Stimulated activated memory B cell treated with anti-CD40 and anti-IgM and Interleukin-4, amounts not matched to agents 10 μg/mL and 1 μg/mL and 100 μg/mL, for 72 hours (primary cell): ENCODE measurements around the gene ZNF782.
"Not testable (repeated sequence)": the region's sequence is repeated elsewhere in the genome, so short reads cannot be mapped to it uniquely, and the experiment has no call there.

Source experiments
- ATAC-seq: fragments of 150-1000 bp; cut with Tn5 transposase; 2 replicates; pipeline ENCODE4 v1.10.0; 2021
- H3K27ac Mint-ChIP-seq: one replicate; pipeline ENCODE4 v1.8.0; 2022; ENCODE audit warnings: mild to moderate bottlenecking, mixed read lengths
- H3K27me3 Mint-ChIP-seq: one replicate; pipeline ENCODE4 v1.8.0; 2022; ENCODE audit warnings: mixed read lengths
- H3K36me3 Mint-ChIP-seq: one replicate; pipeline ENCODE4 v1.8.0; 2022; ENCODE audit warnings: mixed read lengths
- H3K4me1 Mint-ChIP-seq: one replicate; pipeline ENCODE4 v1.8.0; 2022; ENCODE audit warnings: mixed read lengths
- H3K4me3 Mint-ChIP-seq: one replicate; pipeline ENCODE4 v1.8.0; 2022; ENCODE audit warnings: mild to moderate bottlenecking, moderate library complexity, mixed read lengths
- H3K9me3 Mint-ChIP-seq: one replicate; pipeline ENCODE4 v1.8.0; 2022; ENCODE audit warnings: mixed read lengths

The ZNF782 gene

DNA sequence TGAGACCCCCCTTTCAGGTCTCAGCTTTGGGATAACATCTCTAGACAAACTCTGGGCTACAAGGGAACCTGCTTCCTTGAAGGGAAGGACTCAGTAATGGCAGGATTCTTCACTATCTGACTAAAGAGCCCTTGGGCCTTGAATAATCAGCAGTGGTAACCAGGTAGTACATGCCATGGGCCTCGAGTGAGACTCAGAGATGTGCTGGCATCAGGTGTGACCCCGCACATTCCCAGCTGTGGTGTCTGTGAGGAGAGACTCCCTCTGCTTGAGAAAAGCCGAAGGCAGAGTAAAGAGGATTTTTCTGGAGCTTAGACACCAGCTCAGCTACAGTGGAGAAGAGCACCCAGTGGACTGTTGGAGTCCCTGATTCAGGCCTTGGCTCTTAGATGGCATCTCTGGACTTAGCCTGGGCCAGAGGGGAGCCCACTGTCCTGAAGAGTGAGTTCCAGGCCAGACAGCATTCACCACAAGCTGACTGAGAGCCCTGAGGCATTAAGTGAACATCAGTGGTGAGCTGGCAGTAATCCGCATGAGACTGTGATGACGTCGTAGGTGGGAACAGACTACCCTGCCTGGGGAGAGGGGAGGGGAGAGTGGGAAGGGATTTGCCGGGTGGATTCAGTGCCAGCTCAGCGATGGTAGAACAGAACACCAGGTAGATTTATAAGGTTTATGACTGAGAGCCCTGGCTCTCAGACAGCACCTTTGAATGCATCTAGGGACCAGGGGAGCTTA, 5.3 kb upstream of the ZNF782 start:
- H3K9me3 Mint-ChIP-seq: no peaks in the 10 kb centered on the region
- no peak for ATAC-seq
- H3K36me3 Mint-ChIP-seq: peaks cover 8% of the 10 kb centered on the region
- no peak overlapping the region for H3K4me3 Mint-ChIP-seq
- no peaks in the 10 kb centered on the region for H3K4me1 Mint-ChIP-seq
- H3K27me3 Mint-ChIP-seq: no peaks in the 10 kb centered on the region
- H3K27ac Mint-ChIP-seq: no peak overlapping the region

DNA sequence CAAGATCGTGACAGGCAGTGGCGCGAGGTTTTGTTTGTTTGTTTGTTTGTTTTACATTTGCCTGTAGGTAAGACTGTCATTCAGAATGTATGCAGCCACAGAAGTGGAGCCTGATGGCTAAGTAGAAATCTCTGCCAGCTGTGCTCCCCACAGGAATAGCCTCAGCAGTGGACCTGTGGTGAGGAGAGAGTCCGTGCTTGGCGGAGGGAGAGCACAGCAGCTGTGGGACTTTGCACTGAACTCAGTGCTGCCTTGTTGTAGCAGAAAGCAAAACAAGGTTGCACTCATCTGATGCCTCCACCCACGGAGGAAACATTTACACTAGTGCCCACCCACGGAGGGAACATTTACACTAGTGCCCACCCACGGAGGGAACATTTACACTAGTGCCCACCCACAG, 4.4 kb upstream of the ZNF782 start:
- ATAC-seq: no peak
- peaks cover 8% of the 10 kb centered on the region for H3K36me3 Mint-ChIP-seq
- H3K27me3 Mint-ChIP-seq: no peaks in the 10 kb centered on the region
- no peak overlapping the region for H3K27ac Mint-ChIP-seq
- no peaks in the 10 kb centered on the region for H3K9me3 Mint-ChIP-seq
- H3K4me1 Mint-ChIP-seq: no peaks in the 10 kb centered on the region
- no peak overlapping the region for H3K4me3 Mint-ChIP-seq

DNA sequence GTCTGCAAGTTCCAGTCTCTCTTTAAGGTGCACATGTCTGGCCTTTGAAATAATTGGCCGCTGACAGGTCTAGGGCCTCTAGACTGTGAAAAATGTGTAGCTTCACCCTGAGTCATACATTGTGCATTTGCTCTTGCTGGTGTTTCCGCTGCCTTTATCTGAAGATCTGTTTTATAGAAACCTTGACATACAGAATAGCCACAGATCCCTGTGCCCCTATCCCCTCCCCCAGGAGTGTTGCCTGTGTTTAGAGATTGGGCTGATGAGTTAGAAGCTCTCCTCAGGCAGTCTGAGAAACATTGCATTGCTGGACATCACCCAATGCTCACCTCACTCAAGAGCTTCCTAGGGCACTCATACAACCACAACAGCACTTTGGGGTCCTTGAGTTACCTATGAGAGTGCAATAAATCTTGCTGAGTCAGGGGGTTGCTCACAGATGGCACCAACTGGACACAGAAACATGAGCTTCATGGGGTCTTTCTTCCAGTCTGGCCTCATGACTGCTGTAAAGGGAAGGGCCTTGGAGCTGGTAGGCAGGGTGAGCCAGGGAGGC, 3.8 kb upstream of the ZNF782 start:
- Mint-ChIP-seq H3K27me3 (no peaks in the 10 kb centered on the region), H3K4me3 (no peak overlapping the region), H3K27ac (no peak overlapping the region), H3K4me1 (peaks cover 6% of the 10 kb centered on the region), H3K9me3 (no peaks in the 10 kb centered on the region), H3K36me3 (peaks cover 8% of the 10 kb centered on the region)
- ATAC-seq: no peak

DNA sequence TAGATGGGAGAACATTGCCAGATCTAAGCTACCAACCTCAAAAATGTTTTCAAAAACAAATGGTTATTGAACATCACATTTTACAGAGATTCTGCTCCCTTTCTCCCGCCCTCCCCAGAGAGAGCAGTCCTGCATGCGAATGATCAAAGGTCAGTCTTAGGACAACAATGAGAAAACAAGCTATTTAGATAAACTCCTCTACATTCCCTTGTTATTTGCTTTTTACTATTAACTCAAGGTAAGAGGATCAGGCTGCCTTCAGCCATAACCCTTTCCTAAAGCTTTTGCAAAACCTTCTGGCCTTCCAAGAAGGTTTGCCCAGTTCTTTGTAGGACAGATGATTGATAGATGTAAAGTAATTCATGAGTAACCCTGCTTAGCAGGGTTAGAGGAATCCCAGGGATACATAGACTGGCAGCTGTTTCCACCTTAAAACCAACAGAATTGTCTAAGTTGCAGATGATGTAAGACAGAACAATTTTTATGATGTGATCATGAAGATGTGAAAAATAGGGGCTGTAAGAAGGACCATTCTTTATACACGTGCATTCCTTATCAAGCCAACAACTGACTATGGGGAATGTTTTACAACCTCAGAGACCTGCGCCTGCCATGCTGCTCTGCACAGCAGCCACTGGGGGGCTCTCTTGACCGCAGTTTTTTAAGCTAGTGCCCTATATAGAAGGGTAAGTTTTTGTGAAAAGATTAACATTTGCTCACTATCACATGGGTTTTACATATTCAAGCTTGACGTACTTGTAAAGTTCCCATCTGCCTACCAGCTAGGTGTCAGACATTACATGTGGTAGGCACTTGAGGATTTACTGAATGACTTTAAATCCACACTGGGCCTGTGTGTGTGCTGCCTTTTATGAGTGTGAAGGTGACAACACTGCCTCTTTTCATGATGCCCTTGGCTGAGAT, 2.3 kb upstream of the ZNF782 start:
- Mint-ChIP-seq H3K4me1 (peaks cover 20% of the 10 kb centered on the region), H3K9me3 (no peaks in the 10 kb centered on the region), H3K4me3 (no peak overlapping the region), H3K27me3 (no peaks in the 10 kb centered on the region), H3K36me3 (peaks cover 8% of the 10 kb centered on the region), H3K27ac (no peak overlapping the region)
- peak; percentile 79 for ATAC-seq

DNA sequence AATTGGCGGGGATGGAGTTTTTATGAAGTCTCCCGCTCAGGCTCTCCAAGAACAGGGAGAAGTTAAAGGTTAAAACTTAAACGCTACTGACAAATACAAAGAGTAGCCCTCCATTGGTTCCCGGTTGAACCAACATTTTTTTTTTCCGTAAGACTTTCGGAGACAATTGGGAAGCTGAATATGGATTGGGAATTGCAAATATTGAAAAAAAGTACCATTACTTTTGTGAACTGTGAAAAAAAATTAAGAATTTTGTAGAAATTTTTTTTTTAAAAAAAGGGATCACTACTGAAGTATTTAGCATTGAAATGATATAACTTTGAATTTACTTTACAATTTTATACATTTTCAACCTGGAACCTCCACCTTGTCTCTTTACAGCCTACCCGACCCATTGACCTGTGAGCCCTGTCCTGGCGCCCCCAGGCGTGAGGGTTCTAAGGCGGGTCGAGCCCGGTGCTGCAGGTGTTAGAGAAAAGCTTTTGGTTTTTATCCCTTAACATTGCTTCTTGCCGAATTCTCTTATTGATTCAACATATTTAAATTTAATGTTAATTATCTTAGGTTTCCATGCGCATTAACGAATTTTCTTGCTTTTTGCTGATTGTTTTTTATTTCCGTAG, 448 bp upstream of the ZNF782 start:
- no peaks in the 10 kb centered on the region for H3K27me3 Mint-ChIP-seq
- peak overlapping the region; percentile 95 for H3K27ac Mint-ChIP-seq
- H3K4me1 Mint-ChIP-seq: peaks cover 25% of the 10 kb centered on the region
- no peaks in the 10 kb centered on the region for H3K9me3 Mint-ChIP-seq
- no peak for ATAC-seq
- peak overlapping the region; percentile 100 for H3K4me3 Mint-ChIP-seq
- peaks cover 7% of the 10 kb centered on the region for H3K36me3 Mint-ChIP-seq

DNA sequence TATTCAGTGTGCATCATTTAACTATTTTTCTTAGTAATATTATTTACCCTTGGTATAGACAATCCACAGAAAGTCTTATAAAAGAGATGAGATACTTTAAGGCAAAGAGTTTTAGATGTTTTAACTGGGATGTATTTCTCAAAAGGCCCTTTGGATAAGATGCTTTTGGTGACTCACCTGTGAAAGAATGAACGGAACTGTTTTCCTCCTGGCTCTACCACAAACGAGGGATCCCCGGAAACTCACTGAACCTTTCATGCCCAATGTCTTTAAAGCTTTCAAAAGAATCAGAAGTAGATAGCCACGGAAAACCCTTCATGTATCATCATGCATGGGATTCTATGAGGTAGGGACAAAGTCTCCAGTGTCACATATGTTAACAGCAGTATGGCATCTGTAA, 1.6 kb downstream of the ZNF782 start:
- H3K4me3 Mint-ChIP-seq: peak overlapping the region; percentile 100
- no peak overlapping the region for H3K27ac Mint-ChIP-seq
- peaks cover 24% of the 10 kb centered on the region for H3K36me3 Mint-ChIP-seq
- no peaks in the 10 kb centered on the region for H3K27me3 Mint-ChIP-seq
- ATAC-seq: no peak
- H3K9me3 Mint-ChIP-seq: no peaks in the 10 kb centered on the region
- peaks cover 45% of the 10 kb centered on the region for H3K4me1 Mint-ChIP-seq

DNA sequence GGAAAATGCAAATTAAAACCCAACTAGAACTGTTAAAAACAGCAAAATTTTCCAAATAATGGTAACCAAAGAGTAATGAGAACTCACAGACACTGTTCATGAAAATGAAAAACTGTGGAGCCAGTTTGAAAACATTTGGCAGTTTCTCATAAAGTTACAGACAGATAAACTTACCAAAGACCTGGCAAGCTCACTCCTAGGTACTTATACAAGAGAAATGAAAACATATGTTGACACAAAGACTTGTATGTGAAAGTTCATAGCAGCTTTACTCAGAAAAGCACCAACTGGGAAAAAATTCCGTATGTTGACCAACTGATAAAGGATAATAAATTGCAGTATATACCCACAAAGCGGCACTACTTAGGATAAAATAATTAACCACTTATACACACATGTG, 10.3 kb downstream of the ZNF782 start:
- H3K9me3 Mint-ChIP-seq: peaks cover 7% of the 10 kb centered on the region
- no peak for ATAC-seq
- peaks cover 31% of the 10 kb centered on the region for H3K4me1 Mint-ChIP-seq
- H3K36me3 Mint-ChIP-seq: peaks cover 97% of the 10 kb centered on the region
- H3K27me3 Mint-ChIP-seq: no peaks in the 10 kb centered on the region
- H3K4me3 Mint-ChIP-seq: no peak overlapping the region
- no peak overlapping the region for H3K27ac Mint-ChIP-seq

DNA sequence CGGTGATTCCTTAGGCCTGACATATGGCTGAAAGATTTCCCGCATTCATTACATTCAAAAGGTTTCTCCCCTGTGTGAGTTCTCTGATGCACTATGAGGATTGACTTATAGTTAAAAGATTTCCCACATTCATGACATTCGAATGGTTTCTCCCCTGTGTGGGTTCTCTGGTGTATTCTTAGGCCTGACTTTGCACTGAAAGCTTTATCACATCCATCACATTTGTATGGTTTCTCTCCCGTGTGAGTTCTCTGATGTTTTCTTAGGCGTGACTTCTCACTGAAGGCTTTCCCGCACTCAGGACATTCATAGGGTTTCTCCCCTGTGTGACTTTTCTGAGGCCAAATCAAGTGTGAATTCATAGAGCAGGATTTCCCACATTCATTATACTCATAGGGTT, 35.8 kb downstream of the ZNF782 start:
- H3K4me3 Mint-ChIP-seq: no peak overlapping the region
- H3K27me3 Mint-ChIP-seq: no peaks in the 10 kb centered on the region
- peaks cover 73% of the 10 kb centered on the region for H3K36me3 Mint-ChIP-seq
- no peak for ATAC-seq
- peaks cover 31% of the 10 kb centered on the region for H3K9me3 Mint-ChIP-seq
- H3K27ac Mint-ChIP-seq: no peak overlapping the region
- no peaks in the 10 kb centered on the region for H3K4me1 Mint-ChIP-seq

DNA sequence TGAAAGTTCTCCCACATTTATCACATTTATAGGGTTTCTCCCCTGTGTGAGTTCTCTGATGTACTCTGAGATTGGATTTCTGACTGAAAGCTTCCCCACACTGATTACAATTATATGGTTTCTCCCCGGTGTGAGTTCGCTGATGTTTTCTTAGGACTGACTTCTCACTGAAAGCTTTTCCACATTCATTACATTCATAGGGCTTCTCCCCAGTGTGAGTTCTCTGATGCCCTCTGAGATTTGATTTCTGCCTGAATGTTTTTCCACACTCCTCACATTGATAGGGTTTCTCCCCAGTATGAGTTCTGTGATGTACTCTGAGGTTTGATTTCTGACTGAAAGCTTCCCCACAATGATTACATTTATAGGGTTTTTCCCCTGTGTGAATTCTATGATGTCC, 36.3 kb downstream of the ZNF782 start:
- Mint-ChIP-seq H3K4me3 (no peak overlapping the region), H3K27me3 (no peaks in the 10 kb centered on the region), H3K4me1 (no peaks in the 10 kb centered on the region), H3K9me3 (peaks cover 31% of the 10 kb centered on the region), H3K36me3 (peaks cover 72% of the 10 kb centered on the region), H3K27ac (no peak overlapping the region)
- ATAC-seq: no peak

DNA sequence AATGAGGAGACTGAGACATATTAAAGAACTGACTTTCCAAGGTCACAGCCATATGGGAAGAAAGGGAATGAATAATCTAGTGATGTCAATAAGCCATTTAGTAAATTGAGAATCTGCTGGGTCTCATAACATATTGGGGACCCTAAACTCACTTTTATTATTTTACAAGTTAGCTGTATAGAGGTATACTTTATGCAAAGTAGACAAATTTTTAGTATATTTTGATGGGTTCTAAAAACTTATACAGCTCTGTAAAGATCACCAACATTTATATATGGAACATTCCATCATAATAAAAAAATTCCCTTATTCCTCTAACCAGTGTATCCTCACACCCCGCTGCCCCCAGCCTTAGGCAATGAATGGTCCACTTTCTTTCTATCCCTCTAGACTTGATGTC, 40.7 kb downstream of the ZNF782 start:
- Mint-ChIP-seq H3K4me3 (no peak overlapping the region), H3K27ac (no peak overlapping the region), H3K9me3 (peaks cover 37% of the 10 kb centered on the region), H3K36me3 (peaks cover 43% of the 10 kb centered on the region), H3K27me3 (no peaks in the 10 kb centered on the region), H3K4me1 (no peaks in the 10 kb centered on the region)
- no peak for ATAC-seq

DNA sequence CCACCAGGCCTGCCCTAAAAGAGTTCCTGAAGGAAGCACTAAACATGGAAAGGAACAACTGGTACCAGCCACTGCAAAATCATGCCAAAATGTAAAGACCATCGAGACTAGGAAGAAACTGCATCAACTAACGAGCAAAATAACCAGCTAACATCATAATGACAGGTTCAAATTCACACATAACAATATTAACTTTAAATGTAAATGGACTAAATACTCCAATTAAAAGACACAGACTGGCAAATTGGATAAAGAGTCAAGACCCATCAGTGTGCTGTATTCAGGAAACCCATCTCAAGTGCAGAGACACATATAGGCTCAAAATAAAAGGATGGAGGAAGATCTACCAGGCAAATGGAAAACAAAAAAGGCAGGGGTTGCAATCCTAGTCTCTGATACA, 55.4 kb downstream of the ZNF782 start:
- not testable (repeated sequence) for H3K4me3 Mint-ChIP-seq, H3K4me1 Mint-ChIP-seq, ATAC-seq, H3K27ac Mint-ChIP-seq, H3K27me3 Mint-ChIP-seq
- H3K9me3 Mint-ChIP-seq: peaks cover 32% of the 10 kb centered on the region
- H3K36me3 Mint-ChIP-seq: peaks cover 75% of the 10 kb centered on the region

DNA sequence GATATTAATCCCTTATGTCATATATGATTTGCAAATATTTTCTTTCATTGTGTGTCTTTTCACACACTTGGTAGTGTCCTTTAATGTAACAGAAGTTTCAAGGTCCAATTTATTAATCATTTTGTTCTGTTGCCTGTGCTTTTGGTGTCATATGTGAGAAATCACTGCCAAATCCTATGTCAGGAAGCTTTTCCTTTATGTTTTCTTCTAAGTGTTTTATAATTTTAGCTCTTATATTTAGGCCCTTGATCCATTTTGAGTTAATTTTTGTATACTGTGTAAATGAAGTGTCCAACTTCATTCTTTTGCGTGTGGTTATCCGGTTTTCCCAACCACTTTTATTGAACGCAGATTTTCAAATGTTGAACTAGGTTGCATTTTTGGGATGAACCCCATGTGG, 70.3 kb downstream of the ZNF782 start:
- no peak for ATAC-seq
- Mint-ChIP-seq H3K9me3 (peaks cover 17% of the 10 kb centered on the region), H3K4me1 (peaks cover 22% of the 10 kb centered on the region), H3K27me3 (no peaks in the 10 kb centered on the region), H3K27ac (no peak overlapping the region), H3K36me3 (peaks cover 30% of the 10 kb centered on the region), H3K4me3 (no peak overlapping the region)

DNA sequence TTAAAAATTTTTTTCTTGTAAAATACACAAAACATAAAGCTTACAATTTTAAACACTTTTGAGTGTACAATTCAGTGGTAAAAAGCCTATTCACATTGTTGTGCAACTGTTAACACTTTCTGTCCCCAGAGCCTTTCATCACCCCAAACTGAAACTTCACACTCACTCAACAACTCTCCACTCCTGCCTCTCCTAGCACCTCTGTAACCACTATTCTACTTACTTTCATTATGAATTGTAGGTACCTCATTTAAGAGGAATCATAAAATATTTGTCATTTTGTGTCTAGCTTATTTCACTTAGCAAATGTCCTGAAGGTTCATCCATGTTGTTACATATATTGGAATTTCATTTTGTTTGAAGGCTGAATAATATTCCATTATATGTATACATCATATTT, 72.1 kb downstream of the ZNF782 start:
- Mint-ChIP-seq H3K4me1 (peaks cover 27% of the 10 kb centered on the region), H3K27ac (no peak overlapping the region), H3K27me3 (no peaks in the 10 kb centered on the region), H3K4me3 (no peak overlapping the region), H3K9me3 (peaks cover 10% of the 10 kb centered on the region), H3K36me3 (peaks cover 19% of the 10 kb centered on the region)
- no peak for ATAC-seq

DNA sequence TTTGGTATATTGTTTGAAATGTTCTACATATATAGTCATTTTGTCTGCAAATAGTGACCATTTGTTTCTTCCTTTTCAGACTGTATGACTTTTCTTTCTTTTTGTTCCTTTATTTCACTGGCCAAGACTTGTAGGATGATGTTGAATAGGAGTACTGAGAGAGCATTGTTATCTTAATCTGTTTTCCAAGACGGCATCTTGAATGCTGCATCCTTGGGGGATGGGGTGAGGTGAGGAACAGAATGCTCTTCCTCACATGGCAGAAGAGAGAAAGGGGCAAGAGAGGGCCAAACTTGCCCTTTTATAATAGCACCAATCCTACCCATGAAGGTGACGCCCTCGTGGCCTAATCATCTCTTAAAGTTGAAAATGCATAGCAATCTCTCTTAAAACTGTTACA, 72.8 kb downstream of the ZNF782 start:
- ATAC-seq: no peak
- peaks cover 30% of the 10 kb centered on the region for H3K4me1 Mint-ChIP-seq
- H3K4me3 Mint-ChIP-seq: no peak overlapping the region
- peaks cover 19% of the 10 kb centered on the region for H3K36me3 Mint-ChIP-seq
- H3K9me3 Mint-ChIP-seq: peaks cover 10% of the 10 kb centered on the region
- H3K27ac Mint-ChIP-seq: no peak overlapping the region
- H3K27me3 Mint-ChIP-seq: no peaks in the 10 kb centered on the region

DNA sequence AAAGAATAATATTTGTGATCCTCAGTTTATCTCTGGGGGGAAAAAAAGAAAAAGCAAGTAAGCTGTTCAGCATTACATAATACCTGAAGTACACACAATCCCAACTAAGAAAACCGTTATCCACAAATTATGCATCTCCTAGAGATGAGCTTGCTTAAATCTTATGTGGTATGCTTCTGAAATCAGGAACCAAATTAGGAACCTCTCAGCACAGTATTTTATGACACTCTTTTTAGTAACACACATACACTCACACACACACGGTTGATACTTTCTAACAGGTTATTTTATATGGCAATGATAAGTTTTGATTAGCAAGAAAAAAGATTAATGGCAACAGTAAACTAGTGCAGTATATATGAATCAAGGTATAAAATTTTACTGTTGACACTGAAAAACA, 75.2 kb downstream of the ZNF782 start:
- H3K4me1 Mint-ChIP-seq: peaks cover 38% of the 10 kb centered on the region

More for the DNA sequence above, 75.2 kb downstream of the ZNF782 start:
- Mint-ChIP-seq H3K36me3 (peaks cover 31% of the 10 kb centered on the region), H3K27me3 (no peaks in the 10 kb centered on the region), H3K27ac (peak overlapping the region; percentile 92), H3K9me3 (peaks cover 5% of the 10 kb centered on the region), H3K4me3 (peak overlapping the region; percentile 22)
- ATAC-seq: no peak
